GM19397 (cell line): ENCODE data around the gene FBLN7.

Experiments used
- ATAC-seq: cut with Tn5 transposase; IDR thresholded peaks from one replicate; pipeline ENCODE4 v1.9.1; 2021; ENCODE audit warnings: mild to moderate bottlenecking, moderate library complexity; ENCODE audit not compliant: unreplicated experiment

FBLN7 gene

DNA sequence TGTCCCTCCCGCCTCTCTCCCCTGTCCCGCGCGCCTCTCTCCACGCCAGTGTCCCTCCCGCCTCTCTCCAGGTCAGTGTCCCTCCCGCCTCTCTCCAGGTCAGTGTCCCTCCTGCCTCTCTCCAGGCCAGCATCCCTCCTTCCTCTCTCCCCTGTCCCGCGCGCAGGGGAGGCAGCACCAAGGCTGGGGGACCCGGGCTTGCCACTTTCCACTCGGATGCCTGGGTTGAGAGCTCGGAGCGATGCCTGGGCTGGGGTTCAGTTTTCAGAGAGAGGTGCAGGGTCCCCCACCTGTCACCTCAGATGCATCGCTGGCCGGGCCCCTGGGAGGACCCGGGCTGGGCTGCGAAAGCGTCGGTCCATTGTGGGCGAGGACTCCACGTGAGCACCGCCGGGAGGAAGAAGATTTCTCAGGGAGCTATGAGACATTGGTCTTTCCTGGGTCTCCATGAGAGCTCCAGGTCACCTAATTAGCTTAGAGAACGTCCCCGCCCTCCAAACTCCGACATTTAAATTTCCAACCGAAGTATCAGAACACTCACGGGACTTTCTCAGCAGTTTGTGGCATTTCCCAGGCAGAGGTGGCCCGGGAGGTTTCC is 2.1 kb downstream of the FBLN7 start:
- no peak for ATAC-seq

DNA sequence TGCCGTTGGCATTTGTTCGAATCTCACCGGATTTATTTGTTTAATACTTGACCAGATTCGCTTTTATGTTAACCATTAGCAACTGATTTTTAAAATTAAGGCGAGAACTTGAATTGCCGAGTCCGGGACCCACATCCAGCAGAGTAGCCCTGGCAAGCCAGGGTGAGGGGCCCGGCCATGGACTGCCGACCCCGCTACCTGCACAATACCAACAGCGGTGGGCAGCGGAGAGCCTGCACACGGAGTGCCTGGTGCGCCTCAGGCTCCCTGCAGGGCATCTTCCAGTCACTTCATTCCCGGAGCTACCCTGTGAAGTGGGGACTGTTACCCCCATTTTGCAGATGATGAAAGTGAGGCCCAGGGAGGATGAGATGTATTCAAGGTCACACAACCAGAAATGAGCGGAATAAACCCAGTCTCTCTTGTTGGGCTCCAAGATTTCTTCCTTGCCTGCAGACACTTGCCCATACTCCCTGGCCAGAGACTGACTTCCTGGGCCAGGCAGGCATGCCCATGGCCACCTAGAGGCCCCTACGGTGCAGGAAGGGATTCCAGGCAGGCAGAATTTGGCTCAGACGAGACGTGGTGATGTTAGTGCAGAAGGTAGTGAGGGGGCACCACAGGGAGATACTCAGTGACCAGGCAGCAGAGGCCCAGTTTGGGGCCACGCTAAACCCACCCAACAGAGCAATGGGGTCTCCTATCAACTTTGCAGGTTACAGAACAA is 2.9 kb downstream of the FBLN7 start:
- ATAC-seq, result no peak

DNA sequence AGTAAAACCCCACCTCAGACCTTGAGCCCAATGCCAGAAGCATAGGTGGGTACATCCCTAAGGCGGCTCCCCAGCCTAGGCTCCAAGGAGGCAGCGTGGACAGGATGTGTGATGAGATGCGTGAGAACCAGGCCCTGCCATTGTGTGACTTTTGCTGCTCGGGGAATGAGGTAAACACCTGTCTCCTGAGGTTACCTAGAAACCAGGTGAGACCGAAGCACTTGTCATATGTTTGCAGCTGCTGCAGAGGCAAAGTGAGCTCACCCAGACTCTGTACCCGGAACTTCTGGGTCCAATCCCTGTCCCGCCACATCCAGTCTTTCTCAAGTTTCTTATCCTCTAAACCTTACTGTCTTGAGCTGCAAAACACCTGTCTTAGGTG is 3.4 kb downstream of the FBLN7 start:
- no peak for ATAC-seq

DNA sequence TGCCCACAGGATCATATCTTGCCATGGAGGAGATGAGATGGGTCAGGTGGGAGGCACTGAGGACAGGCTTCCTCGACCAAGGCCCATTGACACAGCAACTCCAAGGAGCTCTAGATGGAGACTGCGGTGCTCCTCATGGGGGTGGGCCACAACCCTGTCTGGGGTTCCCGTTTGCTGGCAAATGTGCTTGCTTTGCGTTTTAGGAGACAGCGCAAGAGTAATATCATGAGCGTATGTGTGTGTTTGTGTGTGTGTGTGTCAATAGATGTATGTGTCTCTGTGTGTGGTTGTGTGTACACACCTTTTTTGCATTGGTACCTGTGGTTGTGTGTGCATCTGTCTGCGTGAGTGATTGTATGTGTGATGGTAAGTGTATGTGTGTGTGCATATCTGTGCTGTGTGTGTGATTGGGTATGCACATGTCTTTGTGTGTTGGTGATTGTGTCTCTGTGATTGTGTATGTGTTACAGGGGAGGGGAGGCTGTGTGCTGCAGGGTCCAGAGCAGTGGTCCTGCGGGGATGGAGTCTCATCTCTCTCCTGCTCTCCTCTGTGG is 4.4 kb downstream of the FBLN7 start:
- no peak for ATAC-seq

DNA sequence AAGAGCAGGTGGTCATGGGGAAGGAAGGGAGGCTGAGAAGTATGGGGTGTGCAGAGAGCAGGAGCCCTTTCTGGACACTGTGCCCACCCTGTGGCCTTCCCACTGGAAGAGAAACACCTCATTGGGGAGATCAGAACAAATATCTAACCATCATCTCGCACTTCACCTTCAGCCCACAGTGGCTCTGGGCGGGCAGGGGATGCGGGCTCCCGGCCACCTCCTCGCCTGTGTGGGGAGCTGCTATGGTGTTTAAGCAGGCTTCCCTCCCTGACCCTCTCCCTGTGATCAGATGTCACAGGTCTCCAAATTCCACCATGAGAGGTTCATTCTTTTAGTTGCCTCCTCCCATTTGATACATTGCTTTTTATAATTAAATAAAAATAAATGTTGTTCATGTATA is 5.0 kb downstream of the FBLN7 start:
- ATAC-seq, result no peak

DNA sequence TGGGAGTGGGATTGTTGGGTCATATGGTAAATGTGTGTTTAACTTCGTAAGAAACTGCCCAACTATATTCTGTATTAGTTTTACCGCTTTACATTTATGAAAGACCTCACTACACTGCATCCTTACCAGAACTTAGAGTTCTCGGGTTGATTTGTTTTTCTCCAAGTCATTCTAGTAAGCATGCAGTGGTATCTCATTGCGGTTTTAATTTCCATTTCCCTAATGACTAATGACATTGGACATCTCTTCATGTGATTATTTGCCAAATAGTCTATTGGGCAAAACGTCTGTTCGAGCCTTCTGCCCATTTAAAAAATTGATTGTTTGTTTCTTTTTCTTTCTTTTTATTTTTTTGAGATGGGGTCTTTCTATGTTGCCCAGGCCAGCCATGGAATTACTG is 6.8 kb downstream of the FBLN7 start:
- no peak for ATAC-seq

DNA sequence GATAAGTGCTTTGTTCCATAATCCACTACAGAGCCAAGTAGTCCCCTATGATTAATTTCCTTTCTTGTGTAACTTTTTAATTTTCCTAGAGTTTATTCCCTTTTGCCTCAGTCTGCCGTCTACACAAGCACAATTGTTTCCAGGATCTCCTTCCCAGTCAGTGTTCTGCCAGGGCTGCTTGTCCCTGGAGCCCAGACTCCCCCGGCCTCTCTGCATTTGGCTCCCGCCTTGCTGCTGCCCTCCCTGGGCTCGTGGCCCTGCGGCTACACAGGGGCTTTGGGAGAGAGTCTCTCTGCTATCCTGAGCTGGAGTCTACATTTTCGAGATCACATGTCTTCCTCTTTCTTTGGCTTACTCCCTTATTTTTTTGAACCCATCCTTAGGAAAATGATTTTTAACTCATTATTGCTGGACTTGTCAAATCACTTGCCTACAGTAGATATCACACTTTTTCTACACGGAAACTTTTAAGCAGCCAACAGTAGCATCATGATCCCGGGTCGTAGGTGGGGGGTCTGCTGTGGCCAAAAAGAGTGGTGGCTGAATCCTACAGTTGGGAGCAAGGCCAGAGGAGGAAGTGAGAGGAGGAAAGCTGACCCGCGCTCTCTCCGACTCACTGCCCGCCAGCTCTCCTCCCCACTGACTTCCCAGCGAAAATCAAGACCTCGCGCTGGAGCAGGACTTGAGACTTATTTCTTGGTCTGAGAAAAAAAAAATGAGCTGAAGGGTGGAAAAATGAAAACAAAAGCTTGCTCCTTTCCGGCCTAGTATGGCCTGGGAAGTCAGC is 9.4 kb downstream of the FBLN7 start:
- no peak for ATAC-seq

DNA sequence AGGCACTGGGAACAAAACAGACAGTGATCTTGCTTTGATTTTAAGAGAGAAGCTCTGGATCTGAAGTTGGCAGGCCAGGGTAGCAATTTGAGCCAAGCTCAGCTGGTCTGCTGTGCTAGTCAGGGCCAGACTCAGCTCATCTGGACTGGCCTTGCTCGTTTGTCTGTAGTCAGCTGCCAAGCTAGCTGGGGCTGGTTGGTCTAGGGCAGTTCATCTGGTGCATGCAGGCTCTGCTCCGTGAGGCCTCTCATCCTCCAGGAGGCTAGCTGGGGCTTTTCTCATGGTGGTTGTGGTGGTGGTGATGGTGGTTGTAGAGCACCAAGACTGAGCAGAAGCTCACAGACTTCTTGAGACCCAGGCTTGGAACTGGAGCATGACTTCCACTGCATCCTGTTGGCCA is 10.3 kb downstream of the FBLN7 start:
- no peak for ATAC-seq

DNA sequence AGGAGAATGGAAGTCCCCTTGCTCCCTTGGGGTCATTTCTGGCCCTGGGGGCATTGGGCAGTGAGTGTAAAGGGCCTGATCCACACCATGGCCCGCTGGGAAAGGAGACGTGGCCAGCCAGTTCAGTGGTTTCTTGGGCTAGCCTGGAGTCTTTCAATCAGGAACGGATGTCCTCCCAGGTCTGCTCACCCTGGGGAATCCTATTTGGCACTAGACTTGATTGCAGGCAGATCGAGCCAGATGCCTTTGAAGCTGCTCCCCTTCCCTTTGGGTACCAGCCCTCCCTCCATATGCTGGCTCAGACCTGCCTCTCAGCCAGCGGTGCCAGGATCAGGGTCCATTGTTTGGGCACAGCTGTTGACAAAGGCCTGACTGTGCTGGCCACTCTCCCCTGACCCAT is 11.0 kb downstream of the FBLN7 start:
- no peak for ATAC-seq

DNA sequence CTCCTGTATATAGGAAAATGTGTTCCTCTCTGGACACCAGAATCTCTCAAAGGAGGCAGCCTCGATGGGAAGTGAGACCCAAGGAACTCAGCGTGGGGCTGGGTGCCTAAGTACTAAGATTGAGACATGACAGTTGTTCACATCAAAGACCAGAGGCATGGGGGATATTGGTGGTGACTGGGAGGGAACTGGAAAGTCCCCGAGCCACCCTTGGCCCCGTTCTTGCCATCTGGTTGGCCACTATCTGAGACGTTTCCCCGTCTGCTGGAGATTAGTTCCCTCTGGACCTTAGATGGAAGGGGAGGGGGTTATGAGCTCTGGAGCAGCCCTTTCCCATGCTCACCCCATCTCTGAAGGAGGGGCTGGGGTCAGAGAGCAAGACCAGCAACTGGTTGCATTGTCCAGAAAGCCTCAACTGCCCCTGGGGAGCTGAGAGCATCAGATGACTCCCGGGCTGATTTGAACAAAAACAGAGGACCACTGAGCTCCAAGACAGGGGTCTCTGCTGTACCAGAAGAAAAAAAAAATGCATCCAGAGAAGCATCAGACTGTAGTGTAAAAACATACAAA is 11.8 kb downstream of the FBLN7 start:
- no peak for ATAC-seq

DNA sequence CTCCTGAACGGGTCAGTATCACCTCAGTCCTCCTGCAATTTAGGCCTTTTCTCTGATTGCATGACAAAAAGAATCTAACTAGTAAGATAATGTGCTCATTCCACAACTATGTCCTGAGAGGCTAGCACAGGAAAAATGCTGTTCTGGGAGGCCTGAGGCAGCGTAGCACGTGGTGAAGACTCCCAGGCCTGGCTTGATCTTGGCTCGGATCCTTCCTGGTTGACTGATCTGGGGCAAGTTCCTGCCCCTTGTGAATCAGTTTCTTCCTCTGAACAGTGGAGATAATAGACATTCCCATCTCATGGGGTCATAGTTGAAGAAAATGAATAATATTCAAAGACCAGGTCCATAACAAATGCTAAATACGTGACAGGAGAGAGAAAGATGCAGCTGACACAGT is 12.3 kb downstream of the FBLN7 start:
- no peak for ATAC-seq

DNA sequence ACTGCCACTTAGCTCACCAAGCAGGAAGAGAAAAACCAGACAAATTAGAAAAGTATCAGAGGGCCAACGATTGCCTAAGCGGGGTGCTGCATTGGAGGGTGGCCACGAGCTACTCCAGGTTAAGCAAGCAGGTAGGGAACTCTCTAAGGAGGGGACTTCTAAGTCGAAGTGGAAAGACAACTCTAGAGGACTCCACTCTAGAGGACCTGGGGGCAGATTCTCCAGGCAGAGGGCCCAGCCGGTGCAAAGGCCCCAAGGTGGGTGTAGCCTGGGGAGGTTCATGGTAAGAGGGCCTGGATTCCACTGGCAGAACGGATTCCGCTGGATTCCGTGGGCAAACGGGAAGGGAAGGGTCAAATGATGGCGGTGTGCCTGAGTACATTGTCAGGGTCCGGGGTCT is 12.7 kb downstream of the FBLN7 start:
- ATAC-seq, result no peak

DNA sequence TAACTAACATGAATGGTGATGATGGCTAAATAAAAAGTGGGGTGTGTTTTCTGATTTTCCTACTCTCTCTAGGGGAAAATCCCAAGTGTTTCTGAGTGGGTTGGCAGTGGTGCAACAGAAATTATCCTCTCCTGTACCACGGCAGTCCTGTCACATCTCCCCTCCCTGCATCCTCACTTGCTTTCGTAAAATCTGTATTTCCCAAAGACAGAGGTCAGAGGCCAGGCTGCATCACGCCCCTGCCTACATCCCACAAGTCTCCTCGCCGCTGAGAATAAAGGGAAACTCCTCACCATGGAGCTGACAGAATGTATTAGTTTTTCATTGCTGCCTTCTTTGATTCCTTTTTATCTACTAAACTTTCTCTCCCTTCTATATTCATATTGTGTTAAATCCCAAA is 13.1 kb downstream of the FBLN7 start:
- no peak for ATAC-seq

DNA sequence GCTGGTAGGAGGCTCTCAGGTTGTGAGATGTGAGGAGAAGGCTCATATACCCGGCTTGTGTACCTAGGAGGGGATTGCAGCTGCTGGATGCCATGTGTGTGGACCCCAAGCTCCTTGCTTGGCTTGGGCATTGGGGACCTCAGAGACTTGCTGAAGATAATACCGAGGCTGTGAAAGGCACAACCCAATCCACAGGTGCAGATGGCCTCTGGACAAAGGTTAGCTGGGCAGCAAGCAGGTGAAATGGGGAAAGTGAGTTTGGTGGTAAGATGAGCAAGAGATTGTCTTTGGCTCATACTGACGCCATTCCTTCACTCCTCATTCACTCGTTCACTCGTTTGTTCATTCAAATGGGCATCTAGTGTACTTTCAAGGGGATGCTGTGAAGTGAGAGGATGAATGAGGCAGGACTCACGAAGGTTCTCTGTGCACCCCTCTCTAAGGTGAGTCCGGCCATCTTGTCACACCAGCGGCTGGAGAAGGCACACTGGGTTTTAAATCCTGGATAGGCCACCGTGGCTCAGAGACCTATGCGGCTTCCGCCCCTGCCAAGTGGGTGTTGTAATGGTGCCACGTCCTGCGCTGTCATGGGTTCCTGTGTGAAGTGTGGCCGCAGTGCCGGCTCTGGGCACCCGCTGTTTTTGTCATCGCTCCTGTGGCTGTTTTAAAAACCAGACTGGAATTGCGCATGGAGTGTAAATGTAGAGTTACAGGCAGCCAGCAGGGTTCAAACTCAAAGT is 13.7 kb downstream of the FBLN7 start:
- no peak for ATAC-seq

DNA sequence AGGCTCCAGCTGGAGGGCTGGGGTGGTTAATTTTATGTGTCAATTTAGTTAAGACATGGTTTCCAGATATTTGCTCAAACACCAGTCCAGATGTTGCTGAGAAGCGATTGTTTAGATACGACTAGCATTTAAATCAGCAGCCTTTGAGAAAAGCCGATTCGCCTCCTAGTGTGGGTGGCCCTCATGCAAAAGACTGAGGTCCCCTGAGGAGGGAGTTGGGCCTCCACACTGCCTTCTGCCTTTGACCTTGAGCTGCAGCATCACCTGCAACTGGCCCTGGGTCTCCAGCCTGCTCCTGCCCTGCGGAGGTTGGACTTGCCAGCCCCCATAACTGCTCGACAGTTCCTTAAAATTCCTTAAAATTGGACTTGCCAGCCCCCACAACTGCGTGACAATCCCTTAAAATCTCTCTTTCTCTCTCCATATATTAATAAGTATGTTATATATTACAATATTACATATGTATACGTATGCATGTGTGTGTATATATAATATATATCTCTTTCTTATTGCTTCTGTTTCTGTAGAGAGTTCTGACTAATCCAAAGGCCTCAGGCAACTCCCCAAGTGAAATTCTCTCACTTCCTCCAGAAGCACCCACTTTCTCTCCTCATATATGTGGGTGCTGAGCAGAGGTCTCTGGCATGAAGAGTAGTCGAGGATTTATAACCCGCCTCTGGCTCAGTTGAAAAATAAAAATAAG is 14.4 kb downstream of the FBLN7 start:
- no peak for ATAC-seq

DNA sequence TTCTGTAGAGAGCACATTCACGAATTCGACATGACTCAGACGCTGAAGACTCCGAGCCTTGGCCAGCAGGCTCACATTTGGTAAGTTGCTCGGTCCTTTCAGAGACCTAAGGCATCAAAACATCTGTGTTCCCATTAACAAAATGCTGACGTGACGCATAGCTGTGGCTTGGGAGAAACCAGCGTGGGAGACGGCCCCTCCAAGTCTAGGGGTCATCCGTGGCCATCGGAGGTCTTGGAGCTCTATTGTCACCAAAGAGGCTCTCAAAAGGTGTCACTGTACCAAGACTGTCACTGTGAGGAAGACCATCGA is 14.9 kb downstream of the FBLN7 start:
- no peak for ATAC-seq

DNA sequence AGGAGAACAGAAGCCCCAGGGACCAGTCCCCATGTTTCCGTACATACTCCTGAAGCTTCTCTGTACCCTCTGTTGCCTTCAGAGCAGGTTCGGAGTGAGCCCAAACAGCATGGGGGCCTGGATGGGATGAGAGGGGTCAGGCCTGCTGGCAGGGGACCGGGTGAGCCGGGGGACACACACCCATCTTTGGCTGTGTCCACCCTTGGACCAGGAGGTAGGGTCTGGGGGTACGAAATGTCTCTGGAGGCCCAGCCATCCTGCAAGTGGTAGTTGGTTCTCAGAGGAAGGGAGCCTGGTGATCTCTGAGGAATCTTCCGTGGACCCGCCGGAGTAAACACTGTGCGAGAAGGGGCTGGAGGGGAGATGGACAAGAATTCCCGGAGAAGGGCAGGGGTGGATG is 15.3 kb downstream of the FBLN7 start:
- no peak for ATAC-seq

DNA sequence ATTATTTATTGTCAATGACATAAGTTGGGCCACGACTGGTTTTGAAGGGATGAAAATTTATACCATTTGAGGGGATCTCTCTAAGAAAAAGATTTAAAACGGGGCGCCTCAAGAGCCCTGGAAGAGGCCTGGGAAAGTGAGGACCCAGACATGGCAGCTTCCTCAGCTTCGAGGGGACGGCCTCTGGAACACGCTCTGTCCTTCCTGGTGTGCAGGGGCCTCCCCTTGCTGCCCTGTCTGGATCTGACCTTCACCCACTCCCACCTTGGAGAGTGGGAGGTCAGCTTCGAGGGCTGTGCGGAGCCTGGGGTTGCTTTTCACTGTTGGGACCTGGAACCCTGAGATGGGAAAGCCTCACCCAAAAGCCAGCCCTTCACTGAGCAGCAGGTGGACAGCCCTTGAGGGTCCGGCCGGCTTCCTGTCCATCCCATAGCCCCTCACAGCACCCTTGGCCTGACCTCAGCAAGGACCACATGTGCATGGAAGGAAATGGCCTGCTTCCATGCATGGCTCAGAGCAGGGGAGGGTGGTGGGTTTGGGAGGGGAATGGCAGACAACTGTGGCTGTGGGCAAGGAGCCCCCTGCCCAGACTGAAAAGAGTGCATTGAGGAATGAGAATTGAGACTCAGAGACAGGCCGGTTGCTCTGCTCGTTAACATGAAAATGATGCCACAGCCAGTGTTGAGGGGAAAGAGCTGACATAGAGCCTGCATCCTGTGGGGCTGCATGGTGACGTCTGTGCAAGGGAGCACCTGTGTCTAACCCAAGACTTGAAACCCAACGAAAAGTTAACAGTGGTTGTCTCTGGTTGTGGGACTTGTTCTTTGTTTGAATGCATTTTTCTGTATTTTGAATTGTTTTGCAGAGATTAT is 16.3 kb downstream of the FBLN7 start:
- ATAC-seq, result no peak

DNA sequence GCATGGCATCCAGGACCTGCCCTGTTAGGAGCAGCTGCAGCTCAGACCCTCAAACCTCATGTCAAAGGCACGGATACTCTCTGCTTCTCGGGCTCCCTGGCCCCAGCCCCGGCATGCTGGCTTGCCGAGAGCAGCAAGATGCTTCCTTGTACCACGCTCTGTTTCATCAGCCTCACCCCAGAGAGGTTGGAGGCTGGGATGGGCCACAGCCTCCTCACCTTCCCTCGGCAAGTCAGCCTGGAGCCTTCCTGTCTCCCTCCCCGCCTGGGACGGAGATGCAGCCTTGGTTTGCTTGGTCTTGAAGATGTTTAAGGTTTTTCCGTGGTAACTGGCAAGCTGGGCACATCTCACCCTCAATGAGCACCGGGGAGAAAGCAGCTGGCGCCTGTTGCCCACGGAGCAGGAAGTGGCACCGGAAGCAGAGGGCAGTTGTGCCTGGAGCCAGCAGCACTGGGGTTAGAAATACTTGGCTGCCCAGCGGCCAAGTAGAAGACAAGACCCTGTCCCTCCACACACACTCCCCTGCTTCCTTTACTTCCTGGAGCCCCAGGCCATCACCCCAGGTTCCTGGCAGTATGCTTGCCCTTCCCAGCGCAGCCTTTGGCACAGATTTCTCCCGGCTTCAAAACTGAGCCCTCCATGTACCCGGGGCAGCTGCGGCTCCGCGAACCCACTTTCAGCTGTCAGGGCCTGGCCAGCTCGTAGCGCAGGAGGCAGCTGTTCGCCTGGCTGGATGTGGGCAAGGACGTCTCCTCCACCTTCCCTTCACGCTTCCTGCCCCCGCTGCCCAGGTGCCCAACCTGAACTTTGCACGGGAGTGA is 17.4 kb downstream of the FBLN7 start:
- no peak for ATAC-seq
